Cardiac fibroblast (primary cell): Measurements from ENCODE around the gene LCMT2.

ENCODE experiments used
- DNase-seq, 2 donors: peaks; one replicate each; pipeline versions ENCODE4 v3.0.0 to v3.0.0-alpha.2; 2010; ENCODE audit warnings: low read depth in 2 of 2
- H3K4me3 ChIP-seq, 2 donors: replicated peaks in 1 of 2; 1 replicate in 1 of 2; 2 replicates in 1 of 2; pipeline ENCODE4 v1.5.1; 2011; ENCODE audit warnings: low read depth in 2 of 2, low read length in 2 of 2, mild to moderate bottlenecking in 2 of 2, moderate library complexity in 1 of 2
- CTCF ChIP-seq: IDR thresholded peaks from one replicate; pipeline ENCODE4 v1.5.1; 2011; ENCODE audit warnings: low read depth, mild to moderate bottlenecking, low read length, inconsistent platforms

The LCMT2 gene

DNA sequence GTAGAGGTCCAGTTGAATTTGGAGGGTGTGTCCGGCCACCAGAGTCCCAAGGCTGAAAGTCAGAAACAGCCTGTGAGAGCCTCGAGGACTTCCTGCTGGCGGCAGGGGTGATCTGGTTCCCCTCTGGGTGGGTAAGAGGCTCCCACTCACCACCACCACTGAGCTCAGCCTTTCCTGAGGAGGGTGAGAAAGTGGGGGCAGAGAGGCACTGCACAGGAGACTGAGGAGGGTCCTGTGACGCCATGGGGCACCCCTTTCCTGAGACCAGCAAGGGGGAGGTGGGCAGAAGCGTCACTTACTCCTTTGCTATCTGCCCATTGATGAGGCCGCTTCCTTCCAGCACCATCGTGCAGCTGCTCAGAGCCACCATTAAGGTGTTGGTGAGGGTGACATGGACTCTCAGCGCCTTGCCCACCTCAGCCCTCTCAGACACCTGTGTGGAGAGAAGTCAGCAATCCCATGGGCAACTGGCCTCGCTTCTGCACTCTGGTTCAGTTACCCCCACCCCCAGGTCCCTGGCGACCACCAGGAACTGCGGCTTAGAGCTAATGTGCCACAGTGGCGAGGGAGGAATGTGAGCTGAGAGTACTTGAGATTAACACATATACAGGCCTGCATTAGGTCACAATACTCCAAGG is 53.7 kb downstream of the LCMT2 start:
- no peak for DNase-seq
- no peak for TF ChIP-seq CTCF
- no peak overlapping the region for H3K4me3 ChIP-seq

- no peak overlapping the region for H3K4me3 ChIP-seq
- TF ChIP-seq CTCF: no peak
- no peak for DNase-seq
Measured at GRCh38 chr15:43275740-43276562, 54.4 kb downstream of the LCMT2 start.

GRCh38 chr15:43274136-43274535 is 56.2 kb downstream of the LCMT2 start:
- DNase-seq: peak in 1 of 2 donors; percentile 3
- no peak for TF ChIP-seq CTCF
- H3K4me3 ChIP-seq: no peak overlapping the region
